AG04449 (cell line): ENCODE data around the gene DNM2.
"Not testable (repeated sequence)": the region's sequence is repeated elsewhere in the genome, so short reads cannot be mapped to it uniquely, and the experiment has no call there.

ENCODE experiments used
- CTCF ChIA-PET: fragments of 350-600 bp; formaldehyde crosslinking; extraction: SDS; loops from one replicate; lab custom pipeline; 2021; ENCODE audit warnings: antibody characterized with exemption; lab: Yijun Ruan, JAX
- POLR2A ChIA-PET: fragments of 400-600, 350-600 bp; formaldehyde crosslinking; extraction: SDS; loops from one replicate; lab custom pipeline; 2020; ENCODE audit warnings: antibody characterized with exemption, inconsistent platforms; lab: Yijun Ruan, JAX
- DNase-seq: peaks from one replicate; pipeline ENCODE4 v3.0.0-alpha.2; 2010; ENCODE audit warnings: low read depth, low spot score
- H3K4me3 ChIP-seq: 2 replicates; pipeline ENCODE4 v1.5.1; 2011; ENCODE audit warnings: low read depth, mild to moderate bottlenecking, control low read depth, low read length
- CTCF ChIP-seq: IDR thresholded peaks from one replicate; pipeline ENCODE4 v1.5.1; 2011; ENCODE audit warnings: mild to moderate bottlenecking, moderate library complexity, low read length, control low read depth, inconsistent platforms; ENCODE audit not compliant: insufficient read depth; ENCODE audit errors: missing control alignments

DNM2 gene

GRCh38 chr19:10717356-10718204 is at the start of gene DNM2:
Gene DNM2, plus strand, starts transcription at chr19:10718079. Its CDS starts 164 bp downstream, at chr19:10718243.
- peak within 1 kb of the TSS; percentile 96 for H3K4me3 ChIP-seq
- ChIA-PET CTCF (interaction anchor here (0.6 to 12.0 kb wide), 46 partner anchors 10 to 294 kb away, joined by 3 to 211 read pairs (median 4); partner anchors contain the start of genes CARM1, QTRT1, S1PR5 and TMED1), POLR2A (interaction anchor here (0.5 to 1.9 kb wide), 9 partner anchors 11 to 155 kb away, joined by 3 to 11 read pairs (median 3); partner anchors contain the start of gene TMED1)
- peak; percentile 71 for TF ChIP-seq CTCF
- peak; percentile 100 for DNase-seq

- no peak for TF ChIP-seq CTCF
- DNase-seq, result no peak
- ChIA-PET POLR2A (no interaction called here), CTCF (interaction anchor here (1.5 kb wide), 1 partner anchor 11 kb away, joined by 4 read pairs; no protein-coding TSS in a partner anchor)
- no peak overlapping the region for H3K4me3 ChIP-seq
Measured at GRCh38 chr19:10669246-10669645, 48.6 kb upstream of the DNM2 start.

- TF ChIP-seq CTCF, result no peak
- DNase-seq, result no peak
Measured at GRCh38 chr19:10670182-10670581, 47.7 kb upstream of the DNM2 start.

GRCh38 chr19:10670876-10671804 is 46.7 kb upstream of the DNM2 start:
- no peak for TF ChIP-seq CTCF
- no peak for DNase-seq
- H3K4me3 ChIP-seq, result no peak overlapping the region
- POLR2A ChIA-PET, result no interaction called here
- CTCF ChIA-PET, result interaction anchor here (0.8 to 5.0 kb wide), 10 partner anchors 9 to 188 kb away, joined by 3 to 24 read pairs (median 4); partner anchors contain the start of gene DNM2

More at GRCh38 chr19:10670182-10670581, 47.7 kb upstream of the DNM2 start:
- CTCF ChIA-PET, result interaction anchor here (1.1 to 5.0 kb wide), 5 partner anchors 8 to 89 kb away, joined by 4 to 24 read pairs (median 5); no protein-coding TSS in a partner anchor
- no peak overlapping the region for H3K4me3 ChIP-seq
- POLR2A ChIA-PET, result no interaction called here

GRCh38 chr19:10671922-10672321 is 46.0 kb upstream of the DNM2 start:
- CTCF ChIA-PET, result interaction anchor here (0.8 to 5.0 kb wide), 11 partner anchors 12 to 193 kb away, joined by 3 to 24 read pairs (median 4); partner anchors contain the start of gene DNM2
- POLR2A ChIA-PET, DNase-seq, H3K4me3 ChIP-seq: not testable (repeated sequence)

- DNase-seq, H3K4me3 ChIP-seq, POLR2A ChIA-PET: not testable (repeated sequence)
- CTCF ChIA-PET, result interaction anchor here (1.0 to 1.1 kb wide), 2 partner anchors 24 to 259 kb away, joined by 3 to 5 read pairs; no protein-coding TSS in a partner anchor
Measured at GRCh38 chr19:10675214-10675613, 42.7 kb upstream of the DNM2 start.
